GM23248 (cell line): ENCODE results near the gene ZNF652. TPM values are rescaled to one million over a fixed set of nuclear protein-coding genes. Genes with fewer than 3 reads are reported as not detected.
"Not testable (repeated sequence)": the region's sequence is repeated elsewhere in the genome, so short reads cannot be mapped to it uniquely, and the experiment has no call there.

Experiments
- DNase-seq: peaks from one replicate; pipeline ENCODE4 v3.0.0-alpha.2; 2015
- H2AFZ ChIP-seq: fragments of 200-600 bp; sonication (generic); 2 replicates; pipeline ENCODE4 v1.6.1; 2016; ENCODE audit warnings: antibody characterized with exemption
- H3F3A ChIP-seq: fragments of 200-600 bp; sonication (generic); 2 replicates; pipeline ENCODE4 v1.6.1; 2016; ENCODE audit warnings: mild to moderate bottlenecking, antibody characterized with exemption, mixed run types; ENCODE audit not compliant: insufficient read depth
- H3K27ac ChIP-seq: fragments of 200-600 bp; sonication (generic); 2 replicates; pipeline ENCODE4 v1.5.1; 2016; ENCODE audit warnings: mild to moderate bottlenecking
- H3K27me3 ChIP-seq: fragments of 200-600 bp; sonication (generic); replicated peaks from 2 replicates; pipeline ENCODE4 v1.6.1; 2016; ENCODE audit warnings: mild to moderate bottlenecking; ENCODE audit not compliant: insufficient read depth
- H3K36me3 ChIP-seq: fragments of 200-600 bp; sonication (generic); 2 replicates; pipeline ENCODE4 v1.6.1; 2016; ENCODE audit warnings: low read depth, mild to moderate bottlenecking
- H3K4me1 ChIP-seq: fragments of 200-600 bp; sonication (generic); 2 replicates; pipeline ENCODE4 v1.6.1; 2016; ENCODE audit warnings: mild to moderate bottlenecking; ENCODE audit not compliant: insufficient read depth
- H3K4me2 ChIP-seq: fragments of 200-600 bp; sonication (generic); one replicate; pipeline ENCODE4 v1.6.1; 2016; ENCODE audit warnings: mild to moderate bottlenecking; ENCODE audit not compliant: unreplicated experiment
- H3K4me3 ChIP-seq: fragments of 200-600 bp; sonication (generic); 2 replicates; pipeline ENCODE4 v1.5.1; 2016; ENCODE audit warnings: mild to moderate bottlenecking
- H3K79me2 ChIP-seq: fragments of 200-600 bp; sonication (generic); 2 replicates; pipeline ENCODE4 v1.6.1; 2016; ENCODE audit warnings: mild to moderate bottlenecking; ENCODE audit not compliant: insufficient read depth
- H3K9ac ChIP-seq: fragments of 200-600 bp; sonication (generic); 2 replicates; pipeline ENCODE4 v1.6.1; 2016; ENCODE audit warnings: mild to moderate bottlenecking
- H3K9me2 ChIP-seq: fragments of 200-600 bp; sonication (generic); 2 replicates; pipeline ENCODE4 v1.6.1; 2016; ENCODE audit warnings: mixed run types, mild to moderate bottlenecking, moderate library complexity; ENCODE audit not compliant: insufficient read depth
- H3K9me3 ChIP-seq: fragments of 200-600 bp; sonication (generic); one replicate; pipeline ENCODE4 v1.6.1; 2017; ENCODE audit warnings: low read depth
- H4K20me1 ChIP-seq: fragments of 200-600 bp; sonication (generic); 2 replicates; pipeline ENCODE4 v1.6.0; 2016; ENCODE audit not compliant: insufficient read depth
- EZH2 ChIP-seq: fragments of 200-600 bp; sonication (generic); IDR thresholded peaks from 2 replicates; pipeline ENCODE4 v1.6.1; 2018; ENCODE audit warnings: antibody characterized with exemption, mild to moderate bottlenecking; ENCODE audit not compliant: insufficient read depth, poor library complexity, severe bottlenecking
- EZH2phosphoT487 ChIP-seq: fragments of 200-600 bp; sonication (generic); IDR thresholded peaks from 2 replicates; pipeline ENCODE4 v1.6.1; 2018; ENCODE audit warnings: antibody characterized with exemption, moderate library complexity, mild to moderate bottlenecking, low read depth; ENCODE audit not compliant: insufficient read depth
- WGBS, 2 experiments: methylation state at CpG; one replicate each; pipeline ENCODE4 v1.1.6; 2015 to 2017; ENCODE audit warnings: low lambda C conversion rate in 2 of 2, low coverage in 1 of 2; ENCODE audit errors: missing lambda C conversion rate in 2 of 2; 5-methylcytosine and 5-hydroxymethylcytosine counted together
- in situ Hi-C: fragments of 300-500 bp; cut with MboI; formaldehyde crosslinking; loops from 2 replicates; pipeline ENCODE4 v1.15.0; 2020
- polyA plus RNA-seq: library from polyadenylated mRNA; unstranded; fragments of >200 nt; fragmentation: Nextera tagmentation; extraction: Ambion mirVana; gene quantifications from 2 replicates; pipeline ENCODE4 v1.2.1, GENCODE V29; 2016
- total RNA-seq: library from RNA; depleted of rRNA; stranded (reverse); fragments of >200 nt; shearing (Covaris generic); gene quantifications from 2 replicates; pipeline ENCODE4 v1.2.3, GENCODE V29; 2014

Gene ZNF652
- total and polyA plus RNA-seq, 2 experiments from 2014 or later = 12.4 to 17.2 TPM

DNA sequence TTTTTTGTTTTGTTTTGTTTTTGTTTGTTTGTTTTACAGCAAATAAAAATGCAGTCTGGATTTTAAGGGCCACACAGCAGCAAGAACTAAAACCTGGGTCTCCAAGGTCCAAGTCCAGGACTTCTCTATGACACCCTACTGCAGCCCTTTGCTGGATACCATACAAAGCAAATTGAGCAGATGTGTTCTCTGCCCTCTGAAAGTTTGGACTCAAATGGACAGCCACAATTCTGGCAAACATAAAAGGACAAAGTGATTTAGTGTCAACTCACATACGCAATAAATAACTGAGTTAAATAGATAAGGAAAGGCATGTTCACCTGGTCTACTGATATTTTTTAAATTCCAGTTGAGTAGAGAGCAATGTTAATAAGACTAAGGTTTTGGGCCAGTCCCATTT is 7.7 kb upstream of the ZNF652 start:
- WGBS, 2 experiments = 96 to 100% methylated on average over 1 of the region's 1 CpG

DNA sequence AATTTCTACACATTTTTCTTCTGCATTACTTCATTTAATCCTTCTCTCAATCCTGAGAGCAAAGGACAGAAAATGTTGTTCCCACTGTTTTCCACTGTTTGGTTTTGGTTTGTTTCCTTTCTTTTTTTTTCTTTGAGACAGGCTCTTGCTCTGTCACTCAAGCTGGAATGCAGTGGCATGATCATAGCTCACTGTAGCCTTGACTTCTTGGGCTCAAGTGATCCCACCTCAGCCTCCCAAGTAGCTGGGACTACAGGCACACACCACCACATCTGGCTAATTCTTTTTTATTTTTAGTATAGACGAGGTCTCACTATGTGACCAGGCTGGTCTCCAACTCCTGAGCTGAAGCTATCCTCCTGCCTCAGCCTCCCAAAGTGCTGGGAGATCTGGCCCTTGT is 7.0 kb upstream of the ZNF652 start:
- Histone ChIP-seq H3K27ac (no peak overlapping the region), H3K4me1 (no peaks in the 10 kb centered on the region), H3K9ac (no peak overlapping the region), H3F3A (no peaks in the 10 kb centered on the region), H3K27me3 (no peaks in the 10 kb centered on the region), H3K79me2 (no peaks in the 10 kb centered on the region), H3K4me3 (no peak overlapping the region), H3K9me3 (no peaks in the 10 kb centered on the region), H3K4me2 (no peak overlapping the region), H3K36me3 (no peaks in the 10 kb centered on the region), H4K20me1 (no peaks in the 10 kb centered on the region), H2AFZ (no peak overlapping the region), H3K9me2 (no peaks in the 10 kb centered on the region)
- in situ Hi-C loops = no loop called here
- WGBS, 2 experiments = 55 to 70% methylated on average over 1 of the region's 1 CpG
- DNase-seq = no peak
- TF ChIP-seq EZH2 (no peak), EZH2phosphoT487 (no peak)

More for the DNA sequence above, 7.7 kb upstream of the ZNF652 start:
- H3K9me2 ChIP-seq = no peaks in the 10 kb centered on the region
- H3K36me3 ChIP-seq = no peaks in the 10 kb centered on the region
- no peak overlapping the region for H2AFZ ChIP-seq
- H3K79me2 ChIP-seq = no peaks in the 10 kb centered on the region
- DNase-seq = no peak
- TF ChIP-seq EZH2phosphoT487 = no peak
- no peak for TF ChIP-seq EZH2
- no peak overlapping the region for H3K4me2 ChIP-seq
- no peaks in the 10 kb centered on the region for H3K4me1 ChIP-seq
- no peak overlapping the region for H3K27ac ChIP-seq
- no peaks in the 10 kb centered on the region for H4K20me1 ChIP-seq
- no peak overlapping the region for H3K9ac ChIP-seq
- H3K9me3 ChIP-seq = no peaks in the 10 kb centered on the region
- in situ Hi-C loops = no loop called here
- H3K27me3 ChIP-seq = no peaks in the 10 kb centered on the region
- no peak overlapping the region for H3K4me3 ChIP-seq
- H3F3A ChIP-seq = no peaks in the 10 kb centered on the region

DNA sequence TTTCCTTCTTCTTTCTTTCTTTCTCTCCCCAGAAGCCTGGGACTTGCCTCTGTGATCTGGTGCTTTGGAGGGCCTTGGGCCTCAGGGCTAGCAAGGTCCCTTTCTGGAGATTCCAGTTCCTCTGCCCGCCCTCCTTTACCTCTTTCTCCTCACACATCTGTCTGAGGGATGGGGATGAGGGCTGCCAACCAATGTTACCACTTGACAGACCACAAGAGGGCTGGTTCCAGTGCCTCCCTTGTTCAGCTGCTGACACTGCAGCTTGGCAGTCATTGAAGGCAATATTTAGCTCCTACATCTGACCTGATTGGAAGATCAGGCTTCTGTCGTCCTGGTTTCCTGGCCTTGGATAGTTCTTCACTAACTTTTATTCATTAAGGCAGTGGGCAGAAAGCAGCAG is 3.6 kb upstream of the ZNF652 start:
- Histone ChIP-seq H3K36me3 (no peaks in the 10 kb centered on the region), H3K9me3 (no peaks in the 10 kb centered on the region), H3K9ac (no peak overlapping the region), H3K9me2 (no peaks in the 10 kb centered on the region), H2AFZ (no peak overlapping the region), H3K27ac (no peak overlapping the region), H3K27me3 (no peaks in the 10 kb centered on the region), H3K79me2 (peaks cover 6% of the 10 kb centered on the region), H3K4me3 (no peak overlapping the region), H3F3A (no peaks in the 10 kb centered on the region; the same call in 1 of the 2 replicates), H3K4me1 (no peaks in the 10 kb centered on the region), H4K20me1 (0 out of 2 replicates have a peak, but pooled peaks cover 2% of the 10 kb centered on the region), H3K4me2 (no peak overlapping the region)
- 12 to 14% methylated on average over 2 of the region's 2 CpGs for WGBS, 2 experiments
- TF ChIP-seq EZH2 = no peak
- no peak for TF ChIP-seq EZH2phosphoT487
- peak; percentile 54 for DNase-seq
- in situ Hi-C loops = no loop called here

DNA sequence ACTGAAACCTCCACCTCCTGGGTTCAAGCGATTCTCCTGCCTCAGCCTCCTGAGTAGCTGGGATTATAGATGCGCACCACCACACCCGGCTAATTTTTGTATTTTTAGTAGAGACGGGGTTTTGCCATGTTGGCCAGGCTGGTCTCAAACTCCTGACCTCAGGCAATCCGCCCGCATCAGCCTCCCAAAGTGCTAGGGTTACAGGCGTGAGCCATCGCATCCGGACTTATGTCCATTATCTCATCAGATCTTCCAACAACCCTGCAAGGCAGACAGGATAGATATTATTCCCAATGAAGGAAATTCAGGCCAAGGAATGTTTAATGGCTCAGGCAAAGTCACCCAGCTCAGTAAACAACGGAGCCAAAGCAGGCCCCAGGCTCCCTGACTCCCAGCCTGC is 3.1 kb upstream of the ZNF652 start:
- WGBS, 2 experiments = 95 to 97% methylated on average over 10 of the region's 10 CpGs
- in situ Hi-C loops, H3K4me3 ChIP-seq: not testable (repeated sequence)

DNA sequence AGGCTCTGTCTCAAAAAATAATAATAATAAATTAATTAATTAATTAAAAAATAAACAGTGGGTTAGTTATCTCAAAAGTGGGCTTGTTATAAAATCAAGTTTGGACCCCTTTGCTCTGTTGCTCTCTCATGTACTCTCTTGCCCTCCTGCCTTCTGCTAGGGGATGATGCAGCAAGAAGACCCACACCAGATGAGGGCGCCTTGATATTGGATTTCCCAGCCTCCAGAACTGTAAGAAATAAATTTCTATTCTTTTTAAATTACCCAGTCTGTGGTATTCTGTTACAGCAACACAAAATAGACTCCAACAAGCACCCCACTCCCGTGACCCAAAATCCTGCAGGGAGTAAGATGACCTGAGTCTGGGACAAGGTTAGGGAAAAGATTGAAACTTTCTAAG is 2.1 kb upstream of the ZNF652 start:
- Histone ChIP-seq H4K20me1 (peaks cover 11% of the 10 kb centered on the region; the same call in 1 of the 2 replicates), H3K4me1 (peaks cover 14% of the 10 kb centered on the region), H3K36me3 (no peaks in the 10 kb centered on the region), H2AFZ (no peak overlapping the region), H3K27ac (no peak overlapping the region), H3K9me3 (no peaks in the 10 kb centered on the region), H3K79me2 (peaks cover 22% of the 10 kb centered on the region), H3K9ac (no peak overlapping the region), H3F3A (no peaks in the 10 kb centered on the region; the same call in 1 of the 2 replicates), H3K9me2 (no peaks in the 10 kb centered on the region), H3K4me2 (no peak overlapping the region), H3K4me3 (no peak overlapping the region), H3K27me3 (no peaks in the 10 kb centered on the region)
- DNase-seq = no peak
- in situ Hi-C loops = no loop called here
- WGBS, 2 experiments = 95 to 100% methylated on average over 2 of the region's 2 CpGs
- no peak for TF ChIP-seq EZH2phosphoT487
- TF ChIP-seq EZH2 = no peak

More for the DNA sequence above, 3.1 kb upstream of the ZNF652 start:
- peaks cover 12% of the 10 kb centered on the region for H3K79me2 ChIP-seq
- H3K27ac ChIP-seq, H3K9me3 ChIP-seq, H2AFZ ChIP-seq, H3K9ac ChIP-seq, H3K9me2 ChIP-seq, H3K4me2 ChIP-seq, H4K20me1 ChIP-seq, H3F3A ChIP-seq, H3K36me3 ChIP-seq, H3K4me1 ChIP-seq, H3K27me3 ChIP-seq, DNase-seq: not testable (repeated sequence)
